HG03575 (cell line): ENCODE results near the gene MED13L.
"Not testable (repeated sequence)": the region's sequence is repeated elsewhere in the genome, so short reads cannot be mapped to it uniquely, and the experiment has no call there.

Source experiments
- ATAC-seq: cut with Tn5 transposase; IDR thresholded peaks from one replicate; pipeline ENCODE4 v1.9.1; 2021; ENCODE audit not compliant: unreplicated experiment, insufficient number of reproducible peaks, low FRiP score; ENCODE audit errors: extremely low read depth

Gene MED13L

GRCh38 chr12:116306506-116306905 is 29.0 kb upstream of the MED13L start:
- ATAC-seq: no peak

- ATAC-seq: no peak
Measured at GRCh38 chr12:116304621-116305020, 27.1 kb upstream of the MED13L start.

- ATAC-seq: no peak
Measured at GRCh38 chr12:116303929-116304328, 26.4 kb upstream of the MED13L start.

- no peak for ATAC-seq
Measured at GRCh38 chr12:116303066-116303465, 25.6 kb upstream of the MED13L start.

GRCh38 chr12:116302166-116303058 is 24.9 kb upstream of the MED13L start:
- ATAC-seq: no peak

- ATAC-seq: no peak
Measured at GRCh38 chr12:116301621-116302020, 24.1 kb upstream of the MED13L start.

- no peak for ATAC-seq
Measured at GRCh38 chr12:116299665-116300328, 22.3 kb upstream of the MED13L start.

GRCh38 chr12:116299064-116299463 is 21.6 kb upstream of the MED13L start:
- no peak for ATAC-seq

GRCh38 chr12:116298578-116298977 is 21.1 kb upstream of the MED13L start:
- no peak for ATAC-seq

- no peak for ATAC-seq
Measured at GRCh38 chr12:116297224-116297834, 19.8 kb upstream of the MED13L start.

- no peak for ATAC-seq
Measured at GRCh38 chr12:116295327-116296263, 18.1 kb upstream of the MED13L start.

GRCh38 chr12:116294454-116295165 is 17.1 kb upstream of the MED13L start:
- no peak for ATAC-seq

- ATAC-seq: no peak
Measured at GRCh38 chr12:116293687-116294453, 16.4 kb upstream of the MED13L start.

GRCh38 chr12:116291218-116291617 is 13.7 kb upstream of the MED13L start:
- ATAC-seq: no peak

- ATAC-seq: no peak
Measured at GRCh38 chr12:116288735-116289134, 11.2 kb upstream of the MED13L start.

GRCh38 chr12:116287842-116288301 is 10.4 kb upstream of the MED13L start:
- ATAC-seq: no peak

GRCh38 chr12:116284396-116284795 is 6.9 kb upstream of the MED13L start:
- ATAC-seq: no peak

GRCh38 chr12:116283881-116284280 is 6.4 kb upstream of the MED13L start:
- ATAC-seq: not testable (repeated sequence)
